GM21825 (cell line): ENCODE data around the gene IFNA13.
A peak's percentile ranks its signal among the peaks of the same experiment; 100 is the strongest.
"Not testable (repeated sequence)": the region's sequence is repeated elsewhere in the genome, so short reads cannot be mapped to it uniquely, and the experiment has no call there.

Source experiments
- ATAC-seq: cut with Tn5 transposase; IDR thresholded peaks from one replicate; pipeline ENCODE4 v1.9.1; 2021; ENCODE audit warnings: mild to moderate bottlenecking, moderate library complexity; ENCODE audit not compliant: unreplicated experiment

The IFNA13 gene

GRCh38 chr9:21367957-21368356, at the start of gene IFNA13:
TSS of gene IFNA13 (minus strand) at chr9:21368057. CDS start at chr9:21368010, 47 bp downstream.
- no peak for ATAC-seq

- ATAC-seq = no peak
Measured at GRCh38 chr9:21415493-21416267, 47.8 kb upstream of the IFNA13 start.

GRCh38 chr9:21414220-21414940, 46.5 kb upstream of the IFNA13 start:
- no peak for ATAC-seq

- ATAC-seq = no peak
Measured at GRCh38 chr9:21413624-21414023, 45.8 kb upstream of the IFNA13 start.

- no peak for ATAC-seq
Measured at GRCh38 chr9:21413151-21413550, 45.3 kb upstream of the IFNA13 start.

- ATAC-seq = peak; percentile 52
Measured at GRCh38 chr9:21412107-21412506, 44.2 kb upstream of the IFNA13 start.

- ATAC-seq = no peak
Measured at GRCh38 chr9:21408817-21409216, 41.0 kb upstream of the IFNA13 start, which contains the start of gene IFNA8. TSS of gene IFNA8 (plus strand) at chr9:21409117. CDS start at chr9:21409177, 60 bp downstream.

- no peak for ATAC-seq
Measured at GRCh38 chr9:21404146-21404545, 36.3 kb upstream of the IFNA13 start.

GRCh38 chr9:21402386-21403251, 34.8 kb upstream of the IFNA13 start:
- ATAC-seq = no peak

GRCh38 chr9:21399956-21400355, 32.1 kb upstream of the IFNA13 start:
- ATAC-seq = no peak

- no peak for ATAC-seq
Measured at GRCh38 chr9:21398955-21399489, 31.2 kb upstream of the IFNA13 start.

GRCh38 chr9:21395778-21396717, 28.2 kb upstream of the IFNA13 start:
- peak; percentile 68 for ATAC-seq

GRCh38 chr9:21392270-21392669, 24.4 kb upstream of the IFNA13 start:
- ATAC-seq = peak; percentile 76

- ATAC-seq = peak; percentile 16
Measured at GRCh38 chr9:21385131-21385670, 17.3 kb upstream of the IFNA13 start, which contains the start of gene IFNA2. TSS of gene IFNA2 (minus strand) at chr9:21385398. CDS start at chr9:21385329, 69 bp downstream.

GRCh38 chr9:21383627-21384026, 15.8 kb upstream of the IFNA13 start:
- ATAC-seq = no peak

GRCh38 chr9:21381448-21382339, 13.8 kb upstream of the IFNA13 start:
- ATAC-seq = peak; percentile 96

- not testable (repeated sequence) for ATAC-seq
Measured at GRCh38 chr9:21371467-21371866, 3.6 kb upstream of the IFNA13 start.

GRCh38 chr9:21367169-21367568, 688 bp downstream of the IFNA13 start:
- ATAC-seq = peak; percentile 90
